ENCODE measurements around the gene PCED1A.
A peak's percentile ranks its signal among the peaks of the same experiment; 100 is the strongest.

The PCED1A gene

GRCh38 chr20:2883726-2884637, 43.5 kb upstream of the PCED1A start:
- H3K4me3 ChIP-seq (ENCODE audit: low read depth, low read length) = no peak overlapping the region
- no peaks in the 10 kb centered on the region for H3K36me3 ChIP-seq
- no peak for TF ChIP-seq CTCF (IDR thresholded peaks at IDR 0.05; ENCODE audit: low read depth, low read length)
- H3K4me1 ChIP-seq = no peaks in the 10 kb centered on the region
- H3K27me3 ChIP-seq = no peaks in the 10 kb centered on the region
- no peaks in the 10 kb centered on the region for H3K9me3 ChIP-seq
- DNase-seq = no peak

- Histone ChIP-seq H3K9me3 (no peaks in the 10 kb centered on the region), H3K4me1 (no peaks in the 10 kb centered on the region), H3K36me3 (no peaks in the 10 kb centered on the region), H3K4me3 (ENCODE audit: low read depth, low read length) (no peak overlapping the region), H3K27me3 (no peaks in the 10 kb centered on the region)
- DNase-seq = no peak
- TF ChIP-seq CTCF (IDR thresholded peaks at IDR 0.05; ENCODE audit: low read depth, low read length) = no peak
Observed at GRCh38 chr20:2880650-2881049, 40.2 kb upstream of the PCED1A start.

GRCh38 chr20:2879146-2879545, 38.7 kb upstream of the PCED1A start:
- no peak overlapping the region for H3K4me3 ChIP-seq (ENCODE audit: low read depth, low read length)
- DNase-seq = no peak

GRCh38 chr20:2878515-2878914, 38.1 kb upstream of the PCED1A start:
- DNase-seq = no peak
- Histone ChIP-seq H3K4me3 (ENCODE audit: low read depth, low read length) (no peak overlapping the region), H3K27me3 (no peaks in the 10 kb centered on the region), H3K36me3 (no peaks in the 10 kb centered on the region), H3K4me1 (no peaks in the 10 kb centered on the region), H3K9me3 (no peaks in the 10 kb centered on the region)
- TF ChIP-seq CTCF (IDR thresholded peaks at IDR 0.05; ENCODE audit: low read depth, low read length) = no peak

More at GRCh38 chr20:2879146-2879545, 38.7 kb upstream of the PCED1A start:
- Histone ChIP-seq H3K27me3 (no peaks in the 10 kb centered on the region), H3K9me3 (no peaks in the 10 kb centered on the region), H3K4me1 (no peaks in the 10 kb centered on the region), H3K36me3 (no peaks in the 10 kb centered on the region)
- no peak for TF ChIP-seq CTCF (IDR thresholded peaks at IDR 0.05; ENCODE audit: low read depth, low read length)

- no peak for TF ChIP-seq CTCF (IDR thresholded peaks at IDR 0.05; ENCODE audit: low read depth, low read length)
- Histone ChIP-seq H3K9me3 (no peaks in the 10 kb centered on the region), H3K27me3 (no peaks in the 10 kb centered on the region), H3K4me1 (no peaks in the 10 kb centered on the region), H3K36me3 (no peaks in the 10 kb centered on the region), H3K4me3 (ENCODE audit: low read depth, low read length) (no peak overlapping the region)
- no peak for DNase-seq
Observed at GRCh38 chr20:2875690-2876203, 35.3 kb upstream of the PCED1A start.

GRCh38 chr20:2874456-2874855, 34.0 kb upstream of the PCED1A start:
- Histone ChIP-seq H3K4me1 (no peaks in the 10 kb centered on the region), H3K9me3 (no peaks in the 10 kb centered on the region), H3K4me3 (ENCODE audit: low read depth, low read length) (peak overlapping the region; percentile 81), H3K27me3 (no peaks in the 10 kb centered on the region), H3K36me3 (no peaks in the 10 kb centered on the region)
- no peak for TF ChIP-seq CTCF (IDR thresholded peaks at IDR 0.05; ENCODE audit: low read depth, low read length)
- no peak for DNase-seq
